RPMI7951 (cell line): Measurements from ENCODE around the gene CLIC5. TPM values are rescaled to one million over a fixed set of nuclear protein-coding genes. Genes with fewer than 3 reads are reported as not detected.
A peak's percentile ranks its signal among the peaks of the same experiment; 100 is the strongest.

ENCODE experiments used
- DNase-seq: peaks from one replicate; pipeline ENCODE4 v3.0.0-alpha.2; 2012; ENCODE audit warnings: low read depth
- total RNA-seq: library from RNA; depleted of rRNA; stranded (reverse); fragments of >200 nt; shearing (Covaris generic); gene quantifications from 2 replicates; pipeline ENCODE4 v1.2.3, GENCODE V29; 2014; rRNA removed

Gene CLIC5
- total RNA-seq, 1 experiment from 2014 or later, result not detected

DNA sequence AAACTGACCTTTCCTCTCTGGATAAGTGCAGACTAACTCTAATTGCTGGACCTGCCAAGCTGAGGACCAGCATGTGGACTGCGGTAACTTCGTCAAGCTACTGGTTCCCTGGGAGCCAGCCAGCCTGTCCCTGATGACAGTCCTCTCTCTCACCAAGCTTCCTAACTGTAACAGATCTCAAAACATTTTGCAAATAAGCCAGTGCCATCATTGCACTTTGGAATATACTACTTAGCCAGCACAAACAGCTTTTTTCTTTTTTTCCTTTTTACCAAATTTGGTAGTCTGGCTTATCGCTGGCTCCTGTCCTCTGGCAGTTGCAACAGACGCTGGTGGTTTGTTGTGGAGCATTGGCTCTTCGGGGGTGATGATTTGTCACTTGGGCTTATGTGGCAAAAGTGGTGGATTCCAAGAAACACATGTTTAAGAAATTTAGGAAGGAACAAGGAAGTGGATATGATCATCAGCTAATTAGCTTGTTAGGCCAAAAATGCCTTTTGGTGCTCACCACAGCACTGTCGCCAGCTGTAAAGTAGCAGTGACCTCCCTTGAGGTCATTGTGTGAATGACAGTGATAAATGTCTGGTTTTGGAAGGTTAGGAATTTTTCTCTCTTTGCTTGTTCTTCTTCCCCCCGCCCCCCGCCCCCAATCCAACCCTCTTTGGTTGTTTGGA, 171.7 kb downstream of the CLIC5 start:
- peak; percentile 94 for DNase-seq

DNA sequence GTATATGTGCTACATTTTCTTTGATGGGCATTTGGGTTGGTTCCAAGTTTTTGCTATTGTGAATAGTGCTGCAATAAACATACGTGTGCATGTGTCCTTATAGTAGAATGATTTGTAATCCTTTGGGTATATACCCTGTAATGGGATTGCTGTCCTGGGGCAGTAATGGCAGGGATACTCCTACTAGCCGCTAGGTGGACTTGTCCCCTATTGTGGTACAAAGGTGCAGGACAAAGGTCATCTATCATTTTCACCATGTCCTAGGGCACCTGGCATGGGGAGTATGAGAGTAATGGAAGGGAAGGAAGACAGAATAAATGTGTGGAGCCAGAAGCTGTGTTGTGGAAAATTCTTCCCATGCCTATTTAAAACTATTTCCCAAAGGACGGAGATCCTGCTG, 174.6 kb downstream of the CLIC5 start:
- DNase-seq, result no peak

DNA sequence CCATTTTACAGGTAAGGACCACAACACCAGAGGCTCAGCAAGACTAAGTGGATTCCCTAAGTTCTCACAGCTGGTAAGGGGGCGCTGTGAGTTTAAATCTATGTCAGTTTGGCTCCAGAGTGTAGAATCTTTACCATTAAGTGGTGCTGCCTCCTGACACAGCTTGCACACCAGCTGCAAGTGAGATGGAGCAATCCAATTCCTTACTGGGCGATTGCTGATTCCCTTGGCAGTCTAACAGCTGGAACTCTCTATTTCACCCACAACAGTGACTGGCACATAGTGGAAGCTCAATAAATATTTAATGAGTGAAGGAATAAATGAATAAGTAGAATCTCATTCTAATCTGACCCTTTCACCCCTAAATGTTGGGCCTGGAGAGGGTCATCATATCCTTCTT, 176.7 kb downstream of the CLIC5 start:
- no peak for DNase-seq

DNA sequence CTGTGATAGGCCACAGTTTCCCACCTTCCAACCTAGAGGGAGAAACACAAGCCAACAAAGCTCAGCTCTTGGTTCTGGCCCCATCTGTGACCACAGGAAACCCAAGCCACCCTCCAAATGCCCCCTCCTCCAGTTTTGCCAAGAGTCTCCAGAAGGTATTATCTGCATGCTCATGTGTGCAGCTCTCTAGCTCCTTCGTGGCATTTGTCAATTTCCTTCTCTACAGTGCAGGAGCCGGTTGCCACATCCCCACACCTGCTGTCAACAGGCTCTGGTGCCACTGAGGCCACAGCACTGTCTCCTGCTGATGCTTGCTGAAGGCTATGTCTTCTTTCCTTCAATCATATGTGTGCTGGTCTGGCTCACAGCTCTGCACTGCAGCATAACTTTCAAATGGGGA, 177.2 kb downstream of the CLIC5 start:
- DNase-seq, result no peak

DNA sequence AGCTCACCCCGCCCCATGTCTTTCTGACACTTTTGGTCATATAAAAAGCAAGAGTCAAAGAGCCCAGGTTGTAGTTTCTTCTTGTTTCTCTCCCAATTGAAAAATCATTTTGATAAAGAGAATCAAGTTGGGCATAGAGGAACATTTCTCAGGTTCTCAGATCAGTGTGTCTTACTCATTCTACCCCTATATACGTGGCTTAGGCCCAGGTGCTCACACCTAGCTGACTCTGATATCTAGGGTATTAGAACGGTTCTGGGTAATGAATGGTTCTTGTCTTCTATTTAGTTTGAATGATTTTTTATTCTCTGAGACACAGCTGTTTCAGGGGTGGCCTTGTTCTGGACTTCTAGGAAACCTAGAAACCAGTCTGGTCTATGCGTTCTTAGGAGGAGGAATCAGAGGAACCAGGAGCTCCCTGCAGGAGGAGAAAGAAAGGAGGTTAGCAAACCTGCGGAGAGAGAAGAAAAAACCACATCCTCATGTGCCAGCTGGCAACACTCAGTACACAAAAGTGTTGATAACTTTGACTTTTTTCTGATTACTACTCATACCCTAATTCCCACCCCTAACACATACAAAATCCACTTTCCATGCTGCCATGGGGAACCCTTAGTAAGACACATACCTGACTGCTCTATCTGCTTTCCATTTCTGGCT, 178.0 kb downstream of the CLIC5 start:
- DNase-seq, result no peak

DNA sequence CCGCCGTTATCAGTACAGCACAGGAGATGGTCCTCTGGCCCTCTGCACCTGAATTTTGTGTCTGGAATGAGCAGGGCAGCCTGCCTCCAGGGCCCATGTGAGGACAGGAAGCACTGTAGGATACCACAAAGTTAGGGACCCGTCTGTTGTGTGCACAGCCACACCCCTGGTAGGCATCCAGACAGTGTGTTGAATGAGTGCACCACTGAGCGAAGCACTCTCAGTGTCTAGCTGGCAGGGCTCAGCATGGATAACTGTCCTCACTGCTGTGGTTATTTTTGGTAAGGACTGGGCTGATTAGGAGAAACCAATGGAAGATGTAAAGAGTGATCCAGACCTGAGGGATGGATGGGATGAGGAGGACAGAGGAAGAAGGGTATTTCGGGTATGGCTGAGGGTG, 178.7 kb downstream of the CLIC5 start:
- DNase-seq, result no peak

DNA sequence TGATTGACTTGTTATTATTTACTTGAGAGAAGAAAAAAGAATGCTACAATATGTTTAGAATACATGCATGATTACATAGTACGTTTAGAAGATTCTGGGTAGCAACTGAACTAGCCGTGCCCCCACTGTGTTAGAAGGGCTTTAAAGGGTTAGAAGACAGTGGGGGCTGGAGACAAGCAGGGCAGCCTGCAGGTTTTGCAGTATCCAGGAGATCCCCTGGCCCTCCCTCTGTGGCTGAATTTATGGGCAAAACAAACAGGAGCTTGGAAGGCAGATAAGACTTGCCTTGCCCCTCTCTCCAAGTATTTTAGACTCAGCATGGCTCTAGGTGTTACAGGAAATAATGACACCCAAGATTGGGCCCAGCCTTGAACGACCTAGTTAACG, 179.2 kb downstream of the CLIC5 start:
- DNase-seq, result no peak

DNA sequence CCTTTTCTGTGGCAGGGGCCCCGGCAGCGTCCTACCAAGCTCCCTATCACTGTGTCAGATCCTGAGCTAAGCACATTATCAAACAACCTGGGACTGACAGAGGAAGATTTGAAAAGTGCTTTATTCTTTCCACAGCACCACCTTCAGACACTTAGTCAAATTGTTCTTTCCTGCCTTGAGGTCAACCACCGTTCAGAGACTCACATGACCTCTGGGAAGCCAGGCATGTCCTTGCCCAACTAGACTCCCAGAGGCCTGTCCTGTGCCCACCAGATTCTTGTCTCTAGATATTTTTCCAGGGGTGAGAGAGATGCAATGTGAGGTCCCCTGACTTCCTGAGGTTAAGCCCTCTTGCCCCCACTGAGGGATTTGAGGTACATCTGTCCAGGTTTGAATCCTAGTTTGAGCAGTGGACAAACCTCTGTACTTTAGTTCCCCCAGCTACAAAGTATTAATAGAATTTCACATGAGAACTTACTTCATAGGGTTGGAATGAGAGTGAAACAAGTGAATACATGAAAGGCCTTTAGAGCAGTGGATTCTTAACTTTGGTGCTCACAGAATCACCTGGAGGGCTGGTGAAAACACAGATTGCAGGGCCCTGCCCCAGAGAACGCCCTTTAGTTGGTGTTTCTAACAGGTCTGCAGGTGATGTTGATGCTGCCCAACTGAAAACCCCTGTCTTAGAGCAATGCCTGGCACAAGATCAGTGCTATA, 179.8 kb downstream of the CLIC5 start:
- no peak for DNase-seq

DNA sequence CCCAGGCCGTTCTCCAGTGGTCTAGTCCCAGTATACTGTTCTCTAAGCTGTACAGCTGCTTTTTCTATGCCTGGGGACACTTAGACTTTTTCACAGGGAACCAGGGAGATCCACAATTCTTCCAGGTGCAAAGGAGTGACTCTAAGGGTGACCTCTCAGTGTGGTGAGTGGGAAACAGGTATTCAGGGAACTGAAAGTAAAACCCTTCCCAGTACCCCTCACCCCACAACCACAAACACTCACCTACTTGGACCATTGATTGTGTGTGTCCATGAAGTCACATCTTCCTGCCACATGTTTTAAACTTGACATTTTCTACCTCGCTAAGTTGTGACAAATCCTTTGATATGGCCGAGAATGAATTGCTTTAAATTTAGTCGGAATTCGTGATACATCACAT, 183.6 kb downstream of the CLIC5 start:
- peak; percentile 34 for DNase-seq

Other genes with a start within 250 kb of the CLIC5 start
- gene ENPP4, start 114.1 kb upstream of the CLIC5 start, total RNA-seq, result 0.29 and 0.36 TPM in 2 replicates
- 0.12 TPM in 1 of 2 replicates, not detected in the other for gene ENPP5, start 155.1 kb upstream of the CLIC5 start, total RNA-seq